Brain microvascular endothelial cell (primary cell): ENCODE measurements around the gene TMEM267.

ENCODE experiments used
- DNase-seq: peaks from one replicate; pipeline ENCODE4 v3.0.0-alpha.2; 2020
- H3K27ac ChIP-seq: fragments of 250-450 bp; sonication (Bioruptor Pico); 2 replicates; pipeline ENCODE4 v1.5.1; 2020; ENCODE audit warnings: mild to moderate bottlenecking, moderate library complexity
- H3K27me3 ChIP-seq: fragments of 250-450 bp; sonication (Bioruptor Pico); replicated peaks from 2 replicates; pipeline ENCODE4 v1.5.1; 2020; ENCODE audit warnings: mild to moderate bottlenecking
- H3K36me3 ChIP-seq: fragments of 250-450 bp; sonication (Bioruptor Pico); replicated peaks from 2 replicates; pipeline ENCODE4 v1.5.1; 2020; ENCODE audit warnings: mild to moderate bottlenecking
- H3K4me3 ChIP-seq: 2 replicates; pipeline ENCODE4 v1.5.1; 2011; ENCODE audit warnings: low read depth, mild to moderate bottlenecking, control low read depth, low read length, moderate library complexity
- CTCF ChIP-seq: IDR thresholded peaks from 2 replicates; pipeline ENCODE4 v1.5.1; 2011; ENCODE audit warnings: low read depth, mild to moderate bottlenecking, moderate library complexity, low read length, control low read depth, inconsistent platforms; ENCODE audit errors: missing control alignments
- in situ Hi-C: cut with HindIII; loops from 2 replicates; pipeline ENCODE4 v1.10.0; 2017; ENCODE audit warnings: low sequenced_read_pairs, low pct_ligation_motif_present

TMEM267 gene

DNA sequence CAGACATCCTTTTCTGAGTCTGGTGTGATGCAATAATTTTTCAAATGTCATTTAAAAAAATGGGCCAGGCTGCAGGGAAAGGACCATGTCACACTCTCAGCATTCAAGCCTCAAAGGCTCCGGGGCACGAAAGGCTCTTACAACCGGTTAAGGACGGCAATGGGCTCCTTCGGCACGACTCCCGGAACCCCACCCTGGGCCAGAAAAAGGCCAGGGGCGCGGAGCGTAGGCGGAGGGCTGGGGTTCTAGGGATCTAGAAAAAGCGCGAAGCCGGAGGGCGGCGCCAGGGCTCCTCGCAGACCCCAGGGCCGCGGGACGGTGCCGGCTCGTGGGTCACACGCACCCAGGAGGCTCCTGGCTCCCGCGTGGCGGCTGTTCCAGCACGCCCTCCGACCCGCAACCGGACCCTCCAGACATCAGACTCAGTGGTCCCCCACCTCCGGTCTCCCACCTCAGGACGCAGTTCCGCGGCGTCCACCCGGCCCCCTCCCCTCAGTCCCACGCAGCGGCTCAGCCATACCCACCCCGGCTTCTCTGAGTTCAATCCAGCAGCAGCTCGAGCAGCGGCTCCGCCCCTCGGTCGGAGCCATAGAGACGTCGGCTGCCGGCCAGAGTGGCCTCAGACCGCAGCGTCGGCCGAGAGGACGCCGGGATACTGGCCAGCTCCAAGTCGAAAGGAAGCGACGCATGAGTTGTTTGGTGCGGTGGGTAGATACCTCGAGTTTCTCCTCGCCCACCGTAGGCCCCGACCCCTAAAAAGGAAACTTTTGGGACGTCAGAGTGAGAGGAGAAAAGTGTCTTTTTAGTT is at the start of gene TMEM267:
Gene TMEM267, minus strand, starts transcription at position 568 of the 808 bp plus-strand sequence. CDS start 29,896 bp downstream, outside the sequence.
- TF ChIP-seq CTCF = no peak
- Histone ChIP-seq H3K27ac (peak within 1 kb of the TSS; percentile 93), H3K4me3 (peak within 1 kb of the TSS; percentile 85), H3K27me3 (no peaks in the 10 kb centered on the region), H3K36me3 (no peaks in the 10 kb centered on the region)
- in situ Hi-C loops = no loop called here
- peak; percentile 88 for DNase-seq

DNA sequence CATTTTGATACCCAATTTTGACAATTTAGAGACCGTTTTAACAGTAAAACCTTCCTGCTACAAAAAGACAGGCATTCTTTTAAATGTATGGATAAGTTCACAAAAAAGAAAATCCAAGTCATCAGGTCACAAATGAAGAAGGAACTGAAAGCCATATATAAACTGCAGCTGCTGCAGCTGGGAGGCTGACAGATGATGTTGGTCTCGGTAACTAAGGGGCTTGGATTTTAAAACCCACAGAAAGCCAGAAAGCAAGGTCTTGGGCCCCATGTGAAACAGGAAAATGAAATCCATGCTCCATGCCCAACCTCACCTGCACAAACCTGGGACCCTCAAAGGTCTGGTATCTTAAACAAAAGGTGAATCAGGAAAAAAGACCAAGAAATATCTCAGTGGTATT is 47.0 kb upstream of the TMEM267 start:
- Histone ChIP-seq H3K4me3 (no peak overlapping the region), H3K27me3 (no peaks in the 10 kb centered on the region), H3K27ac (no peak overlapping the region), H3K36me3 (peaks cover 45% of the 10 kb centered on the region)
- in situ Hi-C loops = no loop called here
- DNase-seq = no peak
- TF ChIP-seq CTCF = no peak

DNA sequence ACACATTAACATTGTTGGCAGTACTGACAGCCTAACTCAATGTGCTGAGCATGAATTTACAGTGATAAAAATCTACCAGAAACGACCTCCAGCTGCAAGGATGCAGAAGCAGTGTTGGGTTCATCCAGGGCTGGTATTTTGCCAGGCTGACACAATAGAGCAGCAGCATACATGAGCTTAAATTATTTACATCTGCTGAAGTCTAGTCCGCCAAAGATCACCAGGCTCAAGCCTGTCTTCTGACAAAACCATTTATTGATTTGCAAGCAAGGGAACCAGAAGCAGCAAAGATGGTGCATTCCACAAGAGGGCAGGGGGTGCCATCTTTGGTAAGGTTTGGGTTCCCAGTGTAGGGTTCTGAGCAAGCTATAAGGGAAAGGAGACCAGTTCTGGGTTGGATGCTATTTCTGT is 40.0 kb upstream of the TMEM267 start:
- peaks cover 32% of the 10 kb centered on the region for H3K36me3 ChIP-seq

GRCh38 chr5:43520615-43521014 is 37.0 kb upstream of the TMEM267 start:
- DNase-seq = no peak
- Histone ChIP-seq H3K36me3 (peaks cover 17% of the 10 kb centered on the region), H3K27ac (no peak overlapping the region), H3K27me3 (no peaks in the 10 kb centered on the region), H3K4me3 (no peak overlapping the region)
- in situ Hi-C loops = no loop called here
- no peak for TF ChIP-seq CTCF

More for the DNA sequence above, 40.0 kb upstream of the TMEM267 start:
- no peak for TF ChIP-seq CTCF
- in situ Hi-C loops = no loop called here
- no peaks in the 10 kb centered on the region for H3K27me3 ChIP-seq
- no peak overlapping the region for H3K4me3 ChIP-seq
- H3K27ac ChIP-seq = no peak overlapping the region
- DNase-seq = no peak

- Histone ChIP-seq H3K27ac (peak overlapping the region; percentile 92), H3K27me3 (no peaks in the 10 kb centered on the region), H3K4me3 (peak overlapping the region; percentile 80), H3K36me3 (no peaks in the 10 kb centered on the region)
- in situ Hi-C loops = no loop called here
- TF ChIP-seq CTCF = no peak
- no peak for DNase-seq
These were observed 32.0 kb upstream of the TMEM267 start for GRCh38 chr5:43515678-43516048.
